Inflammatory macrophage treated with lipopolysaccharide for 4 hours (primary cell): ENCODE results near the gene MCF2L2.

Source experiments
- DNase-seq: peaks from one replicate; pipeline ENCODE4 v3.0.0-alpha.2; 2020

Gene MCF2L2

GRCh38 chr3:183158551-183159006 lies 269.8 kb downstream of the MCF2L2 start:
- DNase-seq, result peak; percentile 98

GRCh38 chr3:183158113-183158512 lies 270.3 kb downstream of the MCF2L2 start:
- peak; percentile 86 for DNase-seq

DNA sequence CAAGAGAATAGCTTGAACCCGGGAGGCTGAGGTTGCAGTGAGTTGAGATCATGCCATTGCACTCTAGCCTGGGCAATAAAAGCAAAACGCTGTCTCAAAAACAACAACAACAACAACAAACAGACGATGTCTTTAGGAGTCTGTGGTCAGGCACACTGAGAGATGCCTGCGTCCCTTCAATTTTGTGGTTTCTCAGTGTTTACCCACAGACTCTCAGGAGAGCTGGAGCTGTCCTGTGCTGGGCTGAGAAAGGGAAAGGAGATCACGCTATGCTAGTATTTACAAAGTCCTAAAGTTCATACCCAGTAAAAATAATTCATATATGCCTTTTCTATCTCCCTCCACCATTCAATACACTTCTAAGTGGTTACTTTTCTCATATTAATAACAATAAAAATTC lies 272.2 kb downstream of the MCF2L2 start:
- DNase-seq, result no peak

DNA sequence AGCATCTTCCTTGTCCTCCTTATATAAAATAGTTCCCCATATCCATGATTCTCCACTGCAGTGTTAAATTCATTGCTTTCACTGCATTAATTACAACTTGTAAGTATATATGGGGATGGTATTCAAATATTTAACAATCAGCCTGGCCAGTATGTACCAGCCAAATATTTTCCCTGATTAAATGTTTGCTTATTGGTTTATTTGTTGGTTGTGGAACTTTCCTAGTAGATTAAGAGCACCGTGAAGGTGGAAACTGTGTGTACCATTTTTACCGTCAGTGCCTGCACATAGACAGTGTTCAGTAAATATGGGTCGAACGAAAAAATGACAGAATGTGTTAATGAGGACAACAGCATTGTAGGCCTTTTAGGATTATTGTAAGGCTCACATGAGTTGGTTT lies 272.9 kb downstream of the MCF2L2 start:
- no peak for DNase-seq

- DNase-seq, result no peak
Measured at GRCh38 chr3:183153210-183153950, 275.0 kb downstream of the MCF2L2 start.

DNA sequence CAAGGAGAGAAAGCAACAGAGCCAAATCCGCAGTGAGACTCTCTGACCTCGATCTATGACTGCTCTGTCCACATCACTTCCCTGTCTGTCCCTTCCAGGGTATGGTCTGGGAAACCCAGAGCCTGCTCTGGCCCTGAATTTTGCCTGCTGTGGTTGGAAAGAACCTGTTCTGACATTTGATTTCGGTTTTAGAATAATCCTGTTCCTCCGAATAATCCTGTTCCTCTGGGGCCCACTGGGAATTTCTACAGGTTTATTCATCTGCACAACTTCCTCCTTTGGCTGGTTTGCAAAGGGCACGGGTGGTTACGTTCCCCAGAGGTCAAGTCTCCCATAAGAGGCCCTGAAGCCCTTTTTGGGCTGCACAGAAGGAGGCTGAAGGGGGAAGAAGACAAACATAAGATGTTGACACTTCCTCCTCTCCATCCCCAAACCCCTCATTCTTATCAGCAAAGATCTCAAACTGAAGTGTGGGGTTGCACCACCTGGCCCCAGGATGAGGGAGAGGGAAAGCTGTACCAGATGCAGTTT lies 276.5 kb downstream of the MCF2L2 start:
- DNase-seq, result peak; percentile 83

GRCh38 chr3:183151086-183151485 lies 277.3 kb downstream of the MCF2L2 start:
- no peak for DNase-seq

- DNase-seq, result peak; percentile 53
Measured at GRCh38 chr3:183149915-183150750, 278.3 kb downstream of the MCF2L2 start.

GRCh38 chr3:183148056-183148455 lies 280.4 kb downstream of the MCF2L2 start:
- no peak for DNase-seq

DNA sequence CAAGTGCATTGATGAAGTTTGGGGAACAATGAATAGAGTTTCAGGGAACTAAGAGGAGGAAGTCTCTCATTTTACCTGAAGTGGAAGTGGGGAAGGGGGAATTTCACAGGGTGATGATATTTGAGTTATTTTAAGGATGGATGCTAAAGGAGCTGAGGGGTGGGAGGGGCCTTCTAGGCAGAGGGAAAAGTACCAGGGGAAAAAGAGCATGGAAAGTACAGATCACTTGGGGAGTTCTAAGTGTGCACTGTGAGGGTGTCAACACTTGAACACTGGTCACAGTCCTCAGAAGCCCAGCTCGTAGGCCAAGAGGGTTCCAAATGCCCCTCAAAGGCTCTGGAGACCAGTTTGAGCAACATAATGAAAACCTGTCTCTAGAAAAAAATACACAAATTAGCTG lies 284.1 kb downstream of the MCF2L2 start:
- no peak for DNase-seq

DNA sequence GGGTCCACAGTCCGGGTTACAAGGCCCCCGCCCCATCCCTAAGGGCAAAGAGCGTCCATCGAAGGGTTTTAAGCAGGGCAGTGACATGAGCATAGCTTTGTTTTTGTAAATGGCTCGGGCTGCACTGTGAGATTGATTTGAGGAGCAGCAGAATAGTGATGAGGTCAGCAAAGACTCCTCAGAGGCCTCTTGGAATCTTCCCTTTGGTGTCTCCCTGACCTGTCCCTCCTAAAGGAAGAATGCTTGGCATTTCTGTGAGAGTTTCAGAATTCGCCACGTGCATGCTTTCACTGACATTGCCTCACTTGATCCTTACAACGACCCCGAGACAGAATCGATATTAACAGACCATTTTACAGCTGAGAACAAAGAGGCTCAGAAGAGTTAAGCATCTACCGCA lies 286.2 kb downstream of the MCF2L2 start:
- DNase-seq, result no peak

- no peak for DNase-seq
Measured at GRCh38 chr3:183134844-183135243, 293.6 kb downstream of the MCF2L2 start.

DNA sequence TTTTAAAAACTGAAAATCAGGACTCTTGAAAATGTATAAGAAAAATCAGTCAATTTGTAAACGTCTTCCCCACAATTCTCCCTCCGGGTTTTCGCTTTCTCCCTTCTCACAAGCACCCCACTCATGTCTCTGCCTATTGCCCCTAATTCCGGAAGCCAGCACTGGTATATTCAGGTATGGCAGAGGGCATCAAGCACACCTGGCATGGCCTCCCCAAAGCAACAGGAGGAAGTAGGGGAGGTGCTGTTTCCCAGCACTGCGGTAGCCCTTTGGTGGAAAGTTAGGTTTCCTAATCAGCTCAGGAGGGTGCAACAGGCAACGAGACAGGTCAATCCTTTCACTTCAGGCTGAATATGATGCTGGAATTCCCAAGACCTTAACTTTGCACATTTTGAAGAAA lies 296.0 kb downstream of the MCF2L2 start:
- DNase-seq, result no peak

DNA sequence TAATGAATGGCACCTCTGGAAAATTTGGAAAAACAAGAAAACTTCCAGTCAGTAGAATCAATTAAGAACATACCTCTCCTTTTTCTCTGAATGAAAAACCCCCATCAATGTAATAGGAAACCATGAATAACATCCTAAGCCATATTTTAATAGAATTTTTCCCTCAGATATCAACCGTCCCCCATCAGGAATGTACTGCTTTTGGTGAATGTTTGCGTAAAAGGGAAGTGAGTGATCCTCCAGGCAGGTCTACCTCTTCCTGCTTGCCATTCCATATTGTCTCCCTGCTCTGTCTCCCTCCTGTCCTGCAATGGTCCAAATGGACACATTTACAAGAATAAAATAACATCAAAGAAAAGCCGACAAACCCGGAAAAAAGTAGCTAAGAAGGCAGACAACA lies 296.7 kb downstream of the MCF2L2 start:
- no peak for DNase-seq

DNA sequence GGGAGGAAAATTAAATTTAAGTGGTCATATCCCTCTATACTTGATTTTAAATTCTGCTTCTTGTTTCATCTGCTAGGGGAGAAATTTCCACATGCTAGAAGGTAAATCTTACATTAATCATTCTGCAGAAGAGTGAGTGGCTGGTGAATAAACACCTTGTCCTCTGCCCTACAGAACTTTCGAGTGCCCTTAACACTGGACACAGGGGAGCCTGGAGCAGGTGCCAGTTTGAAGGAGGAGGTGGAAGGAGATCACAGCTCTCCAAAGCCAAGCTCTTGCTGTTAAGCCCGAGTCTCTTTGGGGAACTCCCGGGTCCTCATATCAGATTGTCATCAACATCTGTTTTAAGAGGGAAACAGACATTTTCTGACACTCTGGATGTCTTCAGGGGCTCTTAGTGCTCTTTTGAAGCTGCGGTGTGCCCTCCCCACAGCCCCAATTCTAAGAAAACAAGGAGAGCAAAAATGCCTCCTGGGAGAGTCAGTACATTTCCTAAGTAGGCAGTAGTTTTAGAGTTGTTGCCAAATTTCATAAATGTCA lies 297.2 kb downstream of the MCF2L2 start:
- no peak for DNase-seq

- DNase-seq, result no peak
Measured at GRCh38 chr3:183129243-183129642, 299.2 kb downstream of the MCF2L2 start.

DNA sequence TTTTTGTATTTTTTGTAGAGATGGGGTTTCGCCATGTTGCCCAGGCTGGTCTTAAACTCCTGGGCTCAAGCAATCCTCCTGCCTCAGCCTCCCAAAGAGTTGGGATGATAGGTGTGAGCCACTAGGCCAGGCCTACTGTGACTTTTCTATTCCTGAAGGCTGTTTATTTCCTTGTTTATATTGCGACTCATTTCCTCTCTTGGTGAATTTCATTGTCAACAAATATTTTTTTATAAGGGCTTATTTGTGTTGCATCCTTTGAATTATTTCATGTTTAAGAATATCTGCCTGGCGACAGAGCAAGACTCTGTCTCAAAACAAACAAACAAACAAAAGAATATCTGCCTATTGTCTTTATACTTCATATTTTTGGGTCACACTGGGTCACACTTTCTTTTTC lies 299.7 kb downstream of the MCF2L2 start:
- DNase-seq, result no peak
